Smooth muscle cell (in vitro differentiated cells): Measurements from ENCODE around the gene CCL26. TPM values are rescaled to one million over a fixed set of nuclear protein-coding genes. Genes with fewer than 3 reads are reported as not detected.
A peak's percentile ranks its signal among the peaks of the same experiment; 100 is the strongest.

Source experiments
- DNase-seq: peaks from one replicate; lab custom pipeline; 2025; ENCODE audit not compliant: unreplicated experiment; lab: John Stamatoyannopoulos, UW
- H2AFZ ChIP-seq: fragments of 200-600 bp; sonication (generic); 2 replicates; pipeline ENCODE4 v1.6.0; 2016; ENCODE audit warnings: antibody characterized with exemption, low read depth, mild to moderate bottlenecking
- H3F3A ChIP-seq: fragments of 200-600 bp; sonication (generic); 2 replicates; pipeline ENCODE4 v1.6.0; 2017; ENCODE audit warnings: antibody characterized with exemption, low read depth
- H3K27ac ChIP-seq: fragments of 200-600 bp; sonication (generic); 2 replicates; pipeline ENCODE4 v1.5.1; 2016; ENCODE audit warnings: low read depth, mild to moderate bottlenecking
- H3K27me3 ChIP-seq: fragments of 200-600 bp; sonication (generic); 2 replicates; pipeline ENCODE4 v1.6.1; 2016; ENCODE audit warnings: low read depth, mild to moderate bottlenecking
- H3K36me3 ChIP-seq: fragments of 200-600 bp; sonication (generic); 2 replicates; pipeline ENCODE4 v1.5.1; 2016; ENCODE audit warnings: low read depth
- H3K4me1 ChIP-seq: fragments of 200-600 bp; sonication (generic); 2 replicates; pipeline ENCODE4 v1.5.1; 2016; ENCODE audit warnings: low read depth
- H3K4me2 ChIP-seq: fragments of 200-600 bp; sonication (generic); 2 replicates; pipeline ENCODE4 v1.6.0; 2016; ENCODE audit warnings: mild to moderate bottlenecking
- H3K4me3 ChIP-seq: fragments of 200-600 bp; sonication (generic); 2 replicates; pipeline ENCODE4 v1.5.1; 2016; ENCODE audit warnings: mild to moderate bottlenecking
- H3K79me2 ChIP-seq: fragments of 200-600 bp; sonication (generic); 2 replicates; pipeline ENCODE4 v1.6.0; 2016; ENCODE audit warnings: low read depth, mild to moderate bottlenecking
- H3K9ac ChIP-seq: fragments of 200-600 bp; sonication (generic); 2 replicates; pipeline ENCODE4 v1.6.0; 2016; ENCODE audit warnings: low read depth
- H3K9me3 ChIP-seq: fragments of 200-600 bp; sonication (generic); replicated peaks from 2 replicates; pipeline ENCODE4 v1.5.1; 2016; ENCODE audit warnings: low read depth
- H4K20me1 ChIP-seq: fragments of 200-600 bp; sonication (generic); 2 replicates; pipeline ENCODE4 v1.6.0; 2016; ENCODE audit warnings: low read depth
- CTCF ChIP-seq: fragments of 200-600 bp; sonication (generic); IDR thresholded peaks from 2 replicates; pipeline ENCODE4 v1.5.1; 2017; ENCODE audit warnings: borderline replicate concordance, mild to moderate bottlenecking, antibody characterized with exemption; ENCODE audit not compliant: insufficient read depth, poor library complexity, severe bottlenecking
- WGBS: methylation state at CpG from one replicate; pipeline ENCODE4 v1.1.7; 2016; ENCODE audit warnings: low lambda C conversion rate; 5-methylcytosine and 5-hydroxymethylcytosine counted together
- polyA plus RNA-seq: library from polyadenylated mRNA; unstranded; fragments of >200 nt; fragmentation: Nextera tagmentation; extraction: Ambion mirVana; gene quantifications from 2 replicates; pipeline ENCODE4 v1.2.1, GENCODE V29; 2016
- total RNA-seq: library from RNA; depleted of rRNA; stranded (reverse); fragments of >200 nt; gene quantifications from 2 replicates; pipeline ENCODE4 v1.2.3, GENCODE V29; 2014

Gene CCL26
- total and polyA plus RNA-seq, 2 experiments from 2014 or later: 1.2 TPM; not detected in 1

DNA sequence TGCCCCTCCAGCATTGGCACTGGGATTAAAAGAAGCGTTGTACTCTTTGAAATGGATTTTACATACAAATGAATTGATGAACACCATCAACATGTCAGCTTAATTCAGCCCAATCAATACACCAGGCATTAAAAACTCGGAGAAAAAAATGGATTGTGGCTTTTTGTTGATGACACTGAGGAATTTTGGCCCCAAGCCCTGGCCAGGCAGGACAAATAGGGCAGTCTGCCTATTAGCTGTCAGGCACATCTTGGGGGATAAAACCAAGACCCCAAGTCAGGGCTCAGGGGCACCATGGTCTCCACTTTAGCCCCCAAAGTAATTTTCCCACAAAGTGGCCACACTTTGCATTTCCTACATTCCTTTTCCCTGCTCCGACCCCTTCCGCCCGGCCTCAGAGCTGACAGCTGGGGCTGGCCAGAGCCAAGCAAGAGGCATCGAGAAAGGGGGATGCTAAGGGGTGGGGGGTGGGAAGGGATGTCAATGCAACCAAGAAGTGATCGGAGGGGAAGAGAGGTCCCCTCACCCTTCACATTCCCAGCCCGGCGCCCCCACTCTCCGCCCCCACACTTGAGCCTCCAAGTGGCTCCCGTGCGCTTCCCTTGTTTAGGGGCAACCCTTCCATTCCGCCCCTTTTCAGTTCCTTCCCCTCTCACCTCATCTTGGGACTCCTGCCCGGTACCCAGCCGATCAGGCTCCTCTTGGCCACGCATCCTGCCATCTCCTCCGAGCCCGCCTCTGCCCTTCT lies 34.0 kb downstream of the CCL26 start:
- Histone ChIP-seq H3K9ac (peak overlapping the region; percentile 73), H3K4me2 (peak overlapping the region; percentile 99), H3K4me3 (peak overlapping the region; percentile 98), H4K20me1 (no peaks in the 10 kb centered on the region), H3K27ac (no peak overlapping the region), H3F3A (peaks cover 14% of the 10 kb centered on the region), H3K27me3 (peaks cover 3% of the 10 kb centered on the region), H3K79me2 (no peaks in the 10 kb centered on the region), H3K9me3 (no peaks in the 10 kb centered on the region), H3K4me1 (peaks cover 6% of the 10 kb centered on the region), H3K36me3 (no peaks in the 10 kb centered on the region), H2AFZ (peak overlapping the region; percentile 94)
- WGBS: 9% methylated on average over 14 of the region's 18 CpGs
- TF ChIP-seq CTCF: no peak
- DNase-seq: no peak

DNA sequence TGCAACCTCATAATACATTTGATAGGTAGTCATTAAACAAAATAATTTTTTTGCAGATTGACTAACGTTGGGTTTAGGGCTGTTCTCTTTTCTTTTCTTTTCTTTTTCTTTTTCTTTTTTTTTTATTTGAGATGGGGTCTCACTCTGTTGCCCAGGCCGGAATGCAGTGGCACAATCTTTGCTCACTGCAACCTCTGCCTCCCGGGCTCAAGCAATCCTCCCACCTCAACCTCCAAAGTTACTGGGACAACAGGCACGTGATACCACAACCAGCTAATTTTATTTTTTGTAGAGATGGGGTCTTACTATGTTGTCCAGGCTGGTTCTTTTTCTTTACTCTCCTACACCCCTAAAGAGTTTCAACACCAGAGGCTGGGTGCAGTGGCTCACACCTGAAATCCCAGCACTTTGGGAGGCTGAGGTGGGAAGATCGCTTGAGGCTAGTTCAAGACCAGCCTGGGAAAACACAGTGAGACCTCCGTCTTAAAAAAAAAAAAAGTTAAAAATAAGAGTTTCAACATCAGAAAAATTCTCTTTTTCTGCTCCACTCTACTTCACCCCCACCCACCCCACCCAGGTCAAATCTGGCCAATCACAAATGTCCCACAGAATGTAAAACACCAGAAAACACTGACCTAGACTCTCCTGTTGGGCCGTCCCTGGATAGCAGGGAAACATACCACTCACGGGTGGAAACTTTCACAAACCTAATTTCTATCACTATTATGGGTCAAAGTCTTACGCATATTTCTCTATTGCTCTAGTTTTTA lies 36.2 kb downstream of the CCL26 start:
- H3K27ac ChIP-seq: no peak overlapping the region
- no peak overlapping the region for H3K4me2 ChIP-seq
- peaks cover 6% of the 10 kb centered on the region for H3K4me1 ChIP-seq
- no peak for DNase-seq
- peaks cover 3% of the 10 kb centered on the region for H3K27me3 ChIP-seq
- no peaks in the 10 kb centered on the region for H4K20me1 ChIP-seq
- no peaks in the 10 kb centered on the region for H3K36me3 ChIP-seq
- peaks cover 16% of the 10 kb centered on the region for H3F3A ChIP-seq
- no peaks in the 10 kb centered on the region for H3K9me3 ChIP-seq
- H3K9ac ChIP-seq: no peak overlapping the region
- WGBS: 95% methylated on average over 9 of the region's 9 CpGs
- H3K4me3 ChIP-seq: no peak overlapping the region
- H3K79me2 ChIP-seq: no peaks in the 10 kb centered on the region
- H2AFZ ChIP-seq: no peak overlapping the region
- TF ChIP-seq CTCF: no peak

DNA sequence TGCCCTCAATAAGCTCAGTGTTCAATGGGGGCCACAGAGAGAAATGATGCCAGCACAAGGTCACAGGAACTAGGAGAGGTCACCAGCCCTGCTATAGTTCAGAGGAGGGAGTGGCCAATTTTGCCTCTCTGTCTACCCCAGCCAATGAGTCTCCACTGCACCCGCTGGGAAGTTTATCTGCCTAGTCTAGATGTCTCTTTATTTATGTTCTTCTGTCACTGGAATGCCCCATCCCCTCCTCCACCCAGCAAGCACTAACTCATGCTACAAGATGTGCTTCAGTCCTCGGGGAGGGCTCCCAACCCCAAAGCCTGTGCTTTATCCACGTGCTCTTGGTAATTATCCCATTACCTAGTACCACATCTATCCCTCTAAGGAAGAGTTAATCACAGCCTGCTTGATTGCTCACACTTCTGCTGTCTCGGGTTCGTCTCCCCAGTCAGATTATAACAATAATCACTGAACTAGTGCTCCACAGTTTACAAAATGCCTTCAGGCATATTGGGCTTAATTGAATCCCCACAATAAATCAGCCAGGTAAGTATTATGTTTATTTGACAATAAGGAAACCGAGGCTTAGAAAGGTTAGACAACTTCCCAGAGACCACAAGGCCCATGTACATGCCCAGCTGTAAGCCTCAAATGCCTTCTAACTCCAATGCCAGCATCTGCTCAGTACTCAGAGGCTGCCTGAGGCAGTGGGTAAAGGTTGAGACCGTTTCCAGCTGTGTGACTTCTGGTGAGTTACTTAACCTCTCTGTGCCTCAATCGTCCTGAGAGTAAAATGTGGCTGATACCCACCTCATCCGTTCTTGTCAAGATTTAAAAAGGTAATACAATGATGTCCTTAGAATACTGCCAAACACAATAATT lies 37.2 kb downstream of the CCL26 start:
- H2AFZ ChIP-seq: no peak overlapping the region
- no peak for DNase-seq
- 46% methylated on average over 9 of the region's 9 CpGs for WGBS
- H3K9me3 ChIP-seq: no peaks in the 10 kb centered on the region
- H3K9ac ChIP-seq: no peak overlapping the region
- H3K4me2 ChIP-seq: no peak overlapping the region
- no peaks in the 10 kb centered on the region for H3K36me3 ChIP-seq
- no peaks in the 10 kb centered on the region for H3K79me2 ChIP-seq
- no peak overlapping the region for H3K27ac ChIP-seq
- TF ChIP-seq CTCF: no peak
- peaks cover 6% of the 10 kb centered on the region for H3K4me1 ChIP-seq
- H3F3A ChIP-seq: peaks cover 7% of the 10 kb centered on the region
- H4K20me1 ChIP-seq: no peaks in the 10 kb centered on the region
- no peak overlapping the region for H3K4me3 ChIP-seq
- peaks cover 3% of the 10 kb centered on the region for H3K27me3 ChIP-seq
